Measurements from ENCODE around the gene DHRS7C.

The DHRS7C gene

GRCh38 chr17:9726291-9726690 lies 65.1 kb downstream of the DHRS7C start:
- Histone ChIP-seq H2AFZ (ENCODE audit: low read depth, low read length) (no peak overlapping the region), H4K20me1 (ENCODE audit: insufficient read depth, low read length) (no peaks in the 10 kb centered on the region), H3K9ac (ENCODE audit: low read depth, low read length) (no peak overlapping the region), H3K27ac (ENCODE audit: low read length) (no peak overlapping the region), H3K27me3 (ENCODE audit: insufficient read depth, low read length, poor library complexity) (no peaks in the 10 kb centered on the region), H3K4me1 (ENCODE audit: insufficient read depth, low read length) (no peaks in the 10 kb centered on the region), H3K4me2 (ENCODE audit: insufficient read depth, low read length) (no peak overlapping the region), H3K36me3 (ENCODE audit: insufficient read depth, low read length) (no peaks in the 10 kb centered on the region), H3K79me2 (ENCODE audit: insufficient read depth, low read length) (no peaks in the 10 kb centered on the region), H3K4me3 (ENCODE audit: low read depth in 1 of 2, low read length in 2 of 2) (no peak overlapping the region), H3K9me3 (ENCODE audit: insufficient read depth, low read length, severe bottlenecking) (no peaks in the 10 kb centered on the region)
- no peak for TF ChIP-seq EZH2 (IDR thresholded peaks at IDR 0.05; ENCODE audit: borderline replicate concordance, low read depth, low read length, severe bottlenecking)
- TF ChIP-seq, protein P1, sequence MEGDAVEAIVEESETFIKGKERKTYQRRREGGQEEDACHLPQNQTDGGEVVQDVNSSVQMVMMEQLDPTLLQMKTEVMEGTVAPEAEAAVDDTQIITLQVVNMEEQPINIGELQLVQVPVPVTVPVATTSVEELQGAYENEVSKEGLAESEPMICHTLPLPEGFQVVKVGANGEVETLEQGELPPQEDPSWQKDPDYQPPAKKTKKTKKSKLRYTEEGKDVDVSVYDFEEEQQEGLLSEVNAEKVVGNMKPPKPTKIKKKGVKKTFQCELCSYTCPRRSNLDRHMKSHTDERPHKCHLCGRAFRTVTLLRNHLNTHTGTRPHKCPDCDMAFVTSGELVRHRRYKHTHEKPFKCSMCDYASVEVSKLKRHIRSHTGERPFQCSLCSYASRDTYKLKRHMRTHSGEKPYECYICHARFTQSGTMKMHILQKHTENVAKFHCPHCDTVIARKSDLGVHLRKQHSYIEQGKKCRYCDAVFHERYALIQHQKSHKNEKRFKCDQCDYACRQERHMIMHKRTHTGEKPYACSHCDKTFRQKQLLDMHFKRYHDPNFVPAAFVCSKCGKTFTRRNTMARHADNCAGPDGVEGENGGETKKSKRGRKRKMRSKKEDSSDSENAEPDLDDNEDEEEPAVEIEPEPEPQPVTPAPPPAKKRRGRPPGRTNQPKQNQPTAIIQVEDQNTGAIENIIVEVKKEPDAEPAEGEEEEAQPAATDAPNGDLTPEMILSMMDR (IDR thresholded peaks at IDR 0.05; ENCODE audit: borderline replicate concordance, extremely low read depth, low read length, poor library complexity, severe bottlenecking): no peak
- DNase-seq (no peak), ATAC-seq (ENCODE audit: insufficient read depth, low read depth) (no peak)

DNA sequence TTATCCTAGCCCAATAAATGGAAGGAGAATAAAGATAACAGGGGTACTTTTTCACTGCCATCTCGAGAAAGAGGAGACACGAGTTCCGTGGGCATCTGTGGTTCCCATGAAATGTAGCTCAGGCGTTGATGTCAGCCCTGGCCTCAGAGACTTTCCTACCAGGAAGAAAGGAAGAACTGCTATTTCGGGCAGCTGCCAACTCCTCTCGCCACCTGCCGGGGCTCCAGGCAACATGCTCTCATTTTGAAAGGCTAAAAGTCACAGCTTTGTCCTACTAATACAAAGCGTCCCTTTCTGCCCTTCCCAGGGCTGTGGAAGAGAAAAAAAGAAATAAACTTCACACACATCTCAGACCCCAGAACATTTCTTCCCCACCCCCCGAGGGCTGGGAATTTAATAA lies 65.8 kb downstream of the DHRS7C start:
- no peaks in the 10 kb centered on the region for H3K9me3 ChIP-seq (ENCODE audit: insufficient read depth, low read length, severe bottlenecking)
- H3K36me3 ChIP-seq (ENCODE audit: insufficient read depth, low read length): no peaks in the 10 kb centered on the region
- DNase-seq (no peak), ATAC-seq (ENCODE audit: insufficient read depth, low read depth) (no peak)
- H4K20me1 ChIP-seq (ENCODE audit: insufficient read depth, low read length): no peaks in the 10 kb centered on the region
- no peaks in the 10 kb centered on the region for H3K4me1 ChIP-seq (ENCODE audit: insufficient read depth, low read length)
- no peaks in the 10 kb centered on the region for H3K27me3 ChIP-seq (ENCODE audit: insufficient read depth, low read length, poor library complexity)
- no peak overlapping the region for H3K9ac ChIP-seq (ENCODE audit: low read depth, low read length)
- TF ChIP-seq, protein P1 (IDR thresholded peaks at IDR 0.05; ENCODE audit: borderline replicate concordance, extremely low read depth, low read length, poor library complexity, severe bottlenecking): no peak
- no peak for TF ChIP-seq EZH2 (IDR thresholded peaks at IDR 0.05; ENCODE audit: borderline replicate concordance, low read depth, low read length, severe bottlenecking)
- H3K4me2 ChIP-seq (ENCODE audit: insufficient read depth, low read length): no peak overlapping the region
- H3K27ac ChIP-seq (ENCODE audit: low read length): no peak overlapping the region
- H3K79me2 ChIP-seq (ENCODE audit: insufficient read depth, low read length): no peaks in the 10 kb centered on the region
- H2AFZ ChIP-seq (ENCODE audit: low read depth, low read length): no peak overlapping the region
- no peak overlapping the region for H3K4me3 ChIP-seq (ENCODE audit: low read depth in 1 of 2, low read length in 2 of 2)
